Globus pallidus (tissue), 1 donor: Measurements from ENCODE around the gene RBMS3.

Source experiments
- DNase-seq: peaks from one replicate; pipeline ENCODE4 v3.0.0-alpha.2; 2015; ENCODE audit warnings: low spot score

The RBMS3 gene

GRCh38 chr3:29679944-29680343, 399.1 kb downstream of the RBMS3 start:
- DNase-seq, result no peak

- DNase-seq, result no peak
Observed at GRCh38 chr3:29683018-29683993, 402.4 kb downstream of the RBMS3 start.

- no peak for DNase-seq
Observed at GRCh38 chr3:29686889-29687592, 406.2 kb downstream of the RBMS3 start.

GRCh38 chr3:29690686-29691353, 409.9 kb downstream of the RBMS3 start:
- DNase-seq, result no peak

- DNase-seq, result no peak
Observed at GRCh38 chr3:29693863-29694262, 413.0 kb downstream of the RBMS3 start.

- DNase-seq, result no peak
Observed at GRCh38 chr3:29694331-29694730, 413.5 kb downstream of the RBMS3 start.

- DNase-seq, result no peak
Observed at GRCh38 chr3:29694783-29695182, 413.9 kb downstream of the RBMS3 start.

GRCh38 chr3:29695201-29695600, 414.3 kb downstream of the RBMS3 start:
- DNase-seq, result no peak

- DNase-seq, result no peak
Observed at GRCh38 chr3:29695643-29696198, 414.9 kb downstream of the RBMS3 start.

GRCh38 chr3:29696311-29696710, 415.4 kb downstream of the RBMS3 start:
- DNase-seq, result no peak

GRCh38 chr3:29697989-29698388, 417.1 kb downstream of the RBMS3 start:
- DNase-seq, result no peak

- no peak for DNase-seq
Observed at GRCh38 chr3:29700256-29700655, 419.4 kb downstream of the RBMS3 start.

- no peak for DNase-seq
Observed at GRCh38 chr3:29701326-29701983, 420.6 kb downstream of the RBMS3 start.

- DNase-seq, result no peak
Observed at GRCh38 chr3:29705906-29706844, 425.3 kb downstream of the RBMS3 start.

- DNase-seq, result no peak
Observed at GRCh38 chr3:29708884-29709283, 428.0 kb downstream of the RBMS3 start.

- DNase-seq, result no peak
Observed at GRCh38 chr3:29711255-29711771, 430.4 kb downstream of the RBMS3 start.

- no peak for DNase-seq
Observed at GRCh38 chr3:29716213-29716612, 435.3 kb downstream of the RBMS3 start.

GRCh38 chr3:29718661-29719065, 437.8 kb downstream of the RBMS3 start:
- DNase-seq, result no peak

- DNase-seq, result no peak
Observed at GRCh38 chr3:29720665-29721064, 439.8 kb downstream of the RBMS3 start.

- DNase-seq, result no peak
Observed at GRCh38 chr3:29721789-29722188, 440.9 kb downstream of the RBMS3 start.
